ENCODE results near the gene AP4B1.
"Not testable (repeated sequence)": the region's sequence is repeated elsewhere in the genome, so short reads cannot be mapped to it uniquely, and the experiment has no call there.

AP4B1 gene

GRCh38 chr1:113904674-113905434 lies at the start of gene AP4B1, which contains the start of gene DCLRE1B:
Gene AP4B1, minus strand, starts transcription at chr1:113904799. Its CDS starts 82 bp downstream, at chr1:113904717.
Gene DCLRE1B, plus strand, starts transcription at chr1:113905326. Its CDS starts 261 bp downstream, at chr1:113905587.
- peak within 1 kb of the TSS; percentile 95 for H2AFZ ChIP-seq (ENCODE audit: low read length, unreplicated experiment)
- H3K27me3 ChIP-seq (ENCODE audit: insufficient read depth, low read length) = no peaks in the 10 kb centered on the region
- H3K4me3 ChIP-seq (ENCODE audit: low read depth, low read length) = peak within 1 kb of the TSS; percentile 95
- H3K36me3 ChIP-seq (ENCODE audit: insufficient read depth, low read length) = no peaks in the 10 kb centered on the region; the same call in none of the 2 replicates
- H3K79me2 ChIP-seq (ENCODE audit: control insufficient read depth, insufficient read depth, low read length, unreplicated experiment) = peaks cover 35% of the 10 kb centered on the region
- peak within 1 kb of the TSS; percentile 80 for H3K27ac ChIP-seq (ENCODE audit: low read depth, low read length)
- peaks cover 12% of the 10 kb centered on the region for H3K4me1 ChIP-seq (ENCODE audit: control insufficient read depth, insufficient read depth, low read length, unreplicated experiment)

GRCh38 chr1:113951719-113952118 lies 47.1 kb upstream of the AP4B1 start:
- Histone ChIP-seq H3K36me3 (ENCODE audit: insufficient read depth, low read length) (peaks cover 12% of the 10 kb centered on the region), H3K4me1 (ENCODE audit: control insufficient read depth, insufficient read depth, low read length, unreplicated experiment) (peaks cover 17% of the 10 kb centered on the region)

DNA sequence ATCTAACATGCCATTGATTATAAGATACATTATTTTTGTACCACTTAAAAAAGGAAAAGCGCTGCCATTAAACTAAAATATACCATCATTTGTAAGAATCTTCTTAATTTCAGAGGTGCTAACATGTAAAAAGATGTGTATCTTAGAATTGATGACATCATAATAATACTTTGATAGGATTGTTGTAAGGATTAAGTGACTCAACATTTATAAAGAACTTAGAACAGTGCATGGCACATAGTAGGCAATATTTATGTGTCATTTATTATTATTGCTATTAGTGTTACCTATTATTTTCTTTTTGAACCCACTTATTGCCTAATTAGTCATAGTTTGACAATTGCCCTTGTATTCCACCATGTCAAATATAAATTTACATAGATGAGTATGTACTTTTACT lies 46.3 kb upstream of the AP4B1 start:
- Histone ChIP-seq H3K36me3 (ENCODE audit: insufficient read depth, low read length) (peaks cover 8% of the 10 kb centered on the region; the same call in 1 of the 2 replicates), H3K79me2 (ENCODE audit: control insufficient read depth, insufficient read depth, low read length, unreplicated experiment) (peaks cover 53% of the 10 kb centered on the region)

More at GRCh38 chr1:113951719-113952118, 47.1 kb upstream of the AP4B1 start:
- H3K4me3 ChIP-seq (ENCODE audit: low read depth, low read length) = no peak overlapping the region
- H3K79me2 ChIP-seq (ENCODE audit: control insufficient read depth, insufficient read depth, low read length, unreplicated experiment) = peaks cover 46% of the 10 kb centered on the region
- H3K27ac ChIP-seq (ENCODE audit: low read depth, low read length) = no peak overlapping the region
- no peaks in the 10 kb centered on the region for H3K27me3 ChIP-seq (ENCODE audit: insufficient read depth, low read length)
- H2AFZ ChIP-seq (ENCODE audit: low read length, unreplicated experiment) = no peak overlapping the region

DNA sequence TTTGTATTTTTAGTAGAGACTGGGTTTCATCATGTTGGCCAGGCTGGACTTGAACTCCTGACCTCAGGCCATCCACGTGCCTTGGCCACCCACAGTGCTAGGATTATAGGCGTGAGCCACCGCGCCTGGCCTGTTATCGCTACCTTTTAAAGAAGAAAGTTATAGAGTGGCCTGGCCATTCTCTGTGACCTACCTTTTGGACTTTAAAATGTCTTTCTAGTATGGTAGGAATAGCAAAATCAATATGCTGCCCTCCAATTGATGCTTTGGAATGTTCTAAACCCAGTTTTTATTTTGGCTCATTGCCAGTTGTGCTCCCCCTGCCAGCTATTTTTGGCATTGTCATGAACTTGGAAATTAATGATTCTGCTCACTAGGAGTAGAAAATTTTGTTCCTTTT lies 44.4 kb upstream of the AP4B1 start:
- Histone ChIP-seq H3K27ac (ENCODE audit: low read depth, low read length) (no peak overlapping the region), H3K36me3 (ENCODE audit: insufficient read depth, low read length) (no peaks in the 10 kb centered on the region; the same call in 1 of the 2 replicates), H3K4me1 (ENCODE audit: control insufficient read depth, insufficient read depth, low read length, unreplicated experiment) (peaks cover 18% of the 10 kb centered on the region), H3K27me3 (ENCODE audit: insufficient read depth, low read length) (no peaks in the 10 kb centered on the region), H3K79me2 (ENCODE audit: control insufficient read depth, insufficient read depth, low read length, unreplicated experiment) (peaks cover 64% of the 10 kb centered on the region), H3K4me3 (ENCODE audit: low read depth, low read length) (no peak overlapping the region), H2AFZ (ENCODE audit: low read length, unreplicated experiment) (no peak overlapping the region)

More for the DNA sequence above, 46.3 kb upstream of the AP4B1 start:
- H3K4me3 ChIP-seq (ENCODE audit: low read depth, low read length) = no peak overlapping the region
- peaks cover 18% of the 10 kb centered on the region for H3K4me1 ChIP-seq (ENCODE audit: control insufficient read depth, insufficient read depth, low read length, unreplicated experiment)
- no peak overlapping the region for H2AFZ ChIP-seq (ENCODE audit: low read length, unreplicated experiment)
- no peaks in the 10 kb centered on the region for H3K27me3 ChIP-seq (ENCODE audit: insufficient read depth, low read length)
- H3K27ac ChIP-seq (ENCODE audit: low read depth, low read length) = no peak overlapping the region

DNA sequence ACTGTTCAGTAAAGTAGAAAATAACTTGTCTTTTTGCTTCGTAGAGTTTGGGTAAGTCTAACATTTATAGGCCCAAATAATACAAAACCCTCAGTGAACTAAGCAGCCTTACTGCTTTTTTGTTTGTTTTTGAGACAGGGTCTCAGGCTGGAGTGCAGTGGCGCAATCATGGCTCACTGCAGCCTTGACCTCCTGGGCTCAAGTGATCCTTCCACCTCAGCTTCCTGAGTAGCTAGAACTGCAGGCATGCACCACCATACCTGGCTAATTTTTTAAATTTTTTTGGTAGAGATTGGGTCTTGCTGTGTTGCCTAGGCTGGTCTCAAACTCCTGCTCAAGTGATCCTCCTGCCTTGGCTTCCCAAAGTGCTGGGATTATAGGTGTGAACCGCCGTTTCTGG lies 43.6 kb upstream of the AP4B1 start:
- Histone ChIP-seq H3K79me2 (ENCODE audit: control insufficient read depth, insufficient read depth, low read length, unreplicated experiment) (peaks cover 68% of the 10 kb centered on the region), H3K4me1 (ENCODE audit: control insufficient read depth, insufficient read depth, low read length, unreplicated experiment) (peaks cover 18% of the 10 kb centered on the region)
- H3K4me3 ChIP-seq (ENCODE audit: low read depth, low read length) = not testable (repeated sequence)

DNA sequence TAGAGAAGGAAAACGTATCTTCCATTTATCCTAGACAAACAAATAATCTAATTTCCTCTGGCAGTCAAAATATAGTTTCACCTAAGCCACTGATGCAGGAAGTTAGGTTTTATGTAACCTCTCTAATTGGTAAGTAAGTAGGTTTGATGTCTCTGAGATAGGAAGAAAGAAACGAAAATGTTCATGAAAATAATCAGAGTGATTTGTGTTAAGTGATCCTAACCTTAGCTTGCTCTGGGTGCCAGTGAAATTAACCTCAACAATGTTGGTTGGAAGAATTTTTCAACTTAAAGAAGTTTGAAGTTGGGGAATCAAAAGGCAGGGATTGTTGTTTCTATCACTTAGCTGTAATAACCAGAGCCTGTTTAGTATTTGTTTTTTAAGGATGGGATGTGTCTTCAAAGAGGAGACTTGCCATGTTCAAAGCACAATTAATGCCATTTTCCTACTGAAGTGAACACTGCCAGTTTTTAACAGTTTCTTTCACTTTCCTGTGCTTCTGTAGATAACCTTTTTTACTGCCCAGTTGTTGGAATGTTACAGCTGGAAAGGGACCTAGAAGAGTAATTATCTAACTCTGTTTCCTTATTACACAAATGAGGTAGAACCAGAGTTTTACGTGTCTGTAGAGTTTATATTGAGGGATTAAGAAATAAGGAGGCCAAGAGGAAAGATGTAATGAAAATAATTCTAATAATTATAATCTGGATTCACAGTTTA lies 42.9 kb upstream of the AP4B1 start:
- Histone ChIP-seq H2AFZ (ENCODE audit: low read length, unreplicated experiment) (no peak overlapping the region), H3K36me3 (ENCODE audit: insufficient read depth, low read length) (peaks cover 11% of the 10 kb centered on the region), H3K79me2 (ENCODE audit: control insufficient read depth, insufficient read depth, low read length, unreplicated experiment) (peaks cover 69% of the 10 kb centered on the region), H3K27me3 (ENCODE audit: insufficient read depth, low read length) (no peaks in the 10 kb centered on the region), H3K27ac (ENCODE audit: low read depth, low read length) (no peak overlapping the region), H3K4me1 (ENCODE audit: control insufficient read depth, insufficient read depth, low read length, unreplicated experiment) (peaks cover 18% of the 10 kb centered on the region), H3K4me3 (ENCODE audit: low read depth, low read length) (no peak overlapping the region)

More for the DNA sequence above, 43.6 kb upstream of the AP4B1 start:
- not testable (repeated sequence) for H3K27me3 ChIP-seq (ENCODE audit: insufficient read depth, low read length); H3K27ac ChIP-seq (ENCODE audit: low read depth, low read length); H3K36me3 ChIP-seq (ENCODE audit: insufficient read depth, low read length); H2AFZ ChIP-seq (ENCODE audit: low read length, unreplicated experiment)

DNA sequence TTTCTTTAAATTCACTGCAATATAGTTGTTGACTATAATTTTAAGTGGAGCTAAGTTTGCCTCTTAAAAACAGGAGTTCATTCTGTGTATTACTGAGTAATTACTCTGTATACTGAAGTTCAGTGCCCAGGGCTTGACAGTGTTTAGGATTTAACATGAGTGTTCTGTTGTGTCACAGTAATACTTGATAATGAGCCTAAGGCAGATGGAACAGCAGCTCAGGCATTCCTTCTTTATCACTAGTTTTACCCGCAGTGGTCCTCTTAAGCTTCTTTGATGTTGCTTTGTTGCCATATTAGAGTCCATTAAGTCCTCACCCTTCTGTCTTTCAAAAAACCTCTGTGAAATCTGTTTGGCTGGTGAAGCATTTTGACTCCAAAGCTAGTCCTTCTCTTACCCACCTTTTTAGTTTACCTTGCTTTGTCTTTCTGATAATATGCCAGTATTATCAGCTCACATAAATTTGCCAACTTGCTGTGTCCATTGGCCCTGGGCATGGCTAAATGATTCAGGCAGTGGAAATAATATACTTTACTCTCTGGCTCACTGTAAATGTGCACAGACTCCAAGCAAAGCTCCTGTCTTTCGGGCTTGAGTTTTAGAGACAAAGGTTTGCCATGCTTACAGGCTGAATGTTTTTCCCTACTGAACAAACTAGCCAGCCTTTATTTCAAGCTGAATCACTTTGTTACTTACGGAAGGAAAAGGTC lies 42.2 kb upstream of the AP4B1 start:
- peaks cover 14% of the 10 kb centered on the region for H3K36me3 ChIP-seq (ENCODE audit: insufficient read depth, low read length)
- no peaks in the 10 kb centered on the region for H3K27me3 ChIP-seq (ENCODE audit: insufficient read depth, low read length)
- H3K27ac ChIP-seq (ENCODE audit: low read depth, low read length) = no peak overlapping the region
- no peak overlapping the region for H3K4me3 ChIP-seq (ENCODE audit: low read depth, low read length)
- peaks cover 65% of the 10 kb centered on the region for H3K79me2 ChIP-seq (ENCODE audit: control insufficient read depth, insufficient read depth, low read length, unreplicated experiment)
- no peak overlapping the region for H2AFZ ChIP-seq (ENCODE audit: low read length, unreplicated experiment)
- H3K4me1 ChIP-seq (ENCODE audit: control insufficient read depth, insufficient read depth, low read length, unreplicated experiment) = peaks cover 18% of the 10 kb centered on the region

- Histone ChIP-seq H2AFZ (ENCODE audit: low read length, unreplicated experiment) (no peak overlapping the region), H3K36me3 (ENCODE audit: insufficient read depth, low read length) (peaks cover 17% of the 10 kb centered on the region), H3K27ac (ENCODE audit: low read depth, low read length) (no peak overlapping the region), H3K4me3 (ENCODE audit: low read depth, low read length) (no peak overlapping the region), H3K27me3 (ENCODE audit: insufficient read depth, low read length) (no peaks in the 10 kb centered on the region), H3K79me2 (ENCODE audit: control insufficient read depth, insufficient read depth, low read length, unreplicated experiment) (peaks cover 65% of the 10 kb centered on the region), H3K4me1 (ENCODE audit: control insufficient read depth, insufficient read depth, low read length, unreplicated experiment) (peaks cover 18% of the 10 kb centered on the region)
Observed at GRCh38 chr1:113946112-113946511, 41.5 kb upstream of the AP4B1 start.

GRCh38 chr1:113945329-113945728 lies 40.7 kb upstream of the AP4B1 start:
- H3K79me2 ChIP-seq (ENCODE audit: control insufficient read depth, insufficient read depth, low read length, unreplicated experiment) = peaks cover 66% of the 10 kb centered on the region
- H3K4me1 ChIP-seq (ENCODE audit: control insufficient read depth, insufficient read depth, low read length, unreplicated experiment) = peaks cover 18% of the 10 kb centered on the region
- no peak overlapping the region for H3K27ac ChIP-seq (ENCODE audit: low read depth, low read length)
- no peaks in the 10 kb centered on the region for H3K27me3 ChIP-seq (ENCODE audit: insufficient read depth, low read length)
- H3K36me3 ChIP-seq (ENCODE audit: insufficient read depth, low read length) = peaks cover 25% of the 10 kb centered on the region
- H3K4me3 ChIP-seq (ENCODE audit: low read depth, low read length) = no peak overlapping the region
- no peak overlapping the region for H2AFZ ChIP-seq (ENCODE audit: low read length, unreplicated experiment)

DNA sequence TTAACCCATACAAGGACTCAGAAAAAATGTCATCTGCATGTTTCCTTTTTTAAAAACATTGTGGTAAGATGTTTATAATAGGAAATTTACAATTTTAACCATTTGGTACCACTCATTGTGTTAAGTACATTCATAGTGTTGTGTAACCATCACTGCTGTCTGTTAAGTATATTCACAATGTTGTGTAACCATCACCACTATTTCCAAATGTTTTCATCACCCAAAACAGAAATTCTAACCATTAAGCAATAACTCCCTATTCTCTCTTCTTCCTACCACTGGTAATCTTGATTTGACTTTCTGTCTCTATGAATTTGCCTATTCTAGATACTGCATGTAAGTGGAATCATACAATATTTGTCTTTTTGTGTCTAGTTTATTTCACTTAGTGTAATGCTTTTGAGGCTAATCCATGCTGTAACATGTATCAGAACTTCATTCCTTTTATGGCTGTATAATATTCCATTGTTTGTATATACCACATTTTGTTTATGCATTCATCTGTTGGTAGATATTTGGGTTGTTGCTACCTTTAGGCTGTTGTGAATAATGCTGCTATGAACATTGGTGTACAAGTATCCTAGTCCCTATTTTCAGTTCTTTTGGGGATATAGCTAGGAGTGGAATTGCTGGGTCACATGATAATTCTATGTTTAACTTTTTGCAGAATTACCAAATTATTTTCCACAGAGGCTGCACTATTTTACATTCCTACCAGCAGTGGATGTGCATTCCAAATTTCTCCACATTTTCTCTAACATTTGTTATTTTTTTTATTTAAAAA lies 38.6 kb upstream of the AP4B1 start:
- no peak overlapping the region for H3K27ac ChIP-seq (ENCODE audit: low read depth, low read length)
- peaks cover 27% of the 10 kb centered on the region for H3K36me3 ChIP-seq (ENCODE audit: insufficient read depth, low read length)
- H3K4me1 ChIP-seq (ENCODE audit: control insufficient read depth, insufficient read depth, low read length, unreplicated experiment) = peaks cover 16% of the 10 kb centered on the region
- H2AFZ ChIP-seq (ENCODE audit: low read length, unreplicated experiment) = no peak overlapping the region
- H3K27me3 ChIP-seq (ENCODE audit: insufficient read depth, low read length) = no peaks in the 10 kb centered on the region
- H3K79me2 ChIP-seq (ENCODE audit: control insufficient read depth, insufficient read depth, low read length, unreplicated experiment) = peaks cover 67% of the 10 kb centered on the region
- H3K4me3 ChIP-seq (ENCODE audit: low read depth, low read length) = no peak overlapping the region
